OCI-LY1 (cell line): ENCODE results near the gene MMP11.

Source experiments
- H2AFZ ChIP-seq: fragments of 200-600 bp; sonication (generic), shearing (Covaris generic); 2 replicates; pipeline ENCODE4 v1.6.0; 2014; ENCODE audit warnings: antibody characterized with exemption, mild to moderate bottlenecking, low read length
- H3F3A ChIP-seq: fragments of 200-600 bp; sonication (generic), shearing (Covaris generic); 2 replicates; pipeline ENCODE4 v1.6.0; 2014; ENCODE audit warnings: mild to moderate bottlenecking, antibody characterized with exemption, low read length, moderate library complexity; ENCODE audit not compliant: insufficient read depth
- H3K27ac ChIP-seq: fragments of 200-600 bp; sonication (generic); 2 replicates; pipeline ENCODE4 v1.5.1; 2014; ENCODE audit warnings: low read length, mixed run types, mild to moderate bottlenecking, low read depth; ENCODE audit not compliant: poor library complexity, severe bottlenecking
- H3K27me3 ChIP-seq: fragments of 200-600 bp; sonication (generic); 2 replicates; pipeline ENCODE4 v1.6.0; 2014; ENCODE audit warnings: antibody characterized with exemption, mild to moderate bottlenecking, low read length, moderate library complexity; ENCODE audit not compliant: insufficient read depth
- H3K36me3 ChIP-seq: fragments of 200-600 bp; sonication (generic); 2 replicates; pipeline ENCODE4 v1.6.1; 2014; ENCODE audit warnings: mild to moderate bottlenecking, antibody characterized with exemption, low read length, moderate library complexity, mixed read lengths; ENCODE audit not compliant: insufficient read depth
- H3K4me1 ChIP-seq: fragments of 200-600 bp; sonication (generic); 2 replicates; pipeline ENCODE4 v1.5.1; 2014; ENCODE audit warnings: mild to moderate bottlenecking, low read length, moderate library complexity; ENCODE audit not compliant: insufficient read depth, severe bottlenecking
- H3K4me2 ChIP-seq: fragments of 200-600 bp; sonication (generic), shearing (Covaris generic); 2 replicates; pipeline ENCODE4 v1.6.1; 2014; ENCODE audit warnings: low read length
- H3K4me3 ChIP-seq: fragments of 200-600 bp; sonication (generic); 2 replicates; pipeline ENCODE4 v1.5.1; 2014; ENCODE audit warnings: low read length, low read depth, mild to moderate bottlenecking, mixed read lengths; ENCODE audit not compliant: poor library complexity, severe bottlenecking
- H3K79me2 ChIP-seq: fragments of 200-600 bp; shearing (Covaris generic); 2 replicates; pipeline ENCODE4 v1.6.1; 2016; ENCODE audit warnings: mixed run types, low read length, mixed read lengths; ENCODE audit not compliant: insufficient read depth
- H3K9ac ChIP-seq: fragments of 200-600 bp; sonication (generic), shearing (Covaris generic); 2 replicates; pipeline ENCODE4 v1.6.1; 2014; ENCODE audit warnings: mild to moderate bottlenecking, low read length, mixed read lengths
- H3K9me2 ChIP-seq: fragments of 200-600 bp; sonication (generic), shearing (Covaris generic); 2 replicates; pipeline ENCODE4 v1.6.1; 2014; ENCODE audit warnings: low read depth, mild to moderate bottlenecking, low read length, mixed read lengths
- H3K9me3 ChIP-seq: fragments of 200-600 bp; shearing (Covaris generic); 2 replicates; pipeline ENCODE4 v1.6.1; 2014; ENCODE audit warnings: low read length, mixed read lengths
- H4K20me1 ChIP-seq: fragments of 200-600 bp; sonication (generic), shearing (Covaris generic); 2 replicates; pipeline ENCODE4 v1.6.0; 2016; ENCODE audit warnings: mild to moderate bottlenecking, low read length; ENCODE audit not compliant: insufficient read depth
- EZH2 ChIP-seq: fragments of 200-600 bp; sonication (generic), shearing (Covaris generic); IDR thresholded peaks from 2 replicates; pipeline ENCODE4 v1.8.0; 2017; ENCODE audit warnings: borderline replicate concordance, mixed run types, mild to moderate bottlenecking, antibody characterized with exemption, low read length, moderate library complexity, mixed read lengths
- TF ChIP-seq, protein P1 (sequence below): fragments of 200-600 bp; sonication (generic), shearing (Covaris generic); IDR thresholded peaks from 2 replicates; pipeline ENCODE4 v1.5.1; 2017; ENCODE audit warnings: mild to moderate bottlenecking, antibody characterized with exemption, low read length, moderate library complexity, mixed read lengths

The MMP11 gene

DNA sequence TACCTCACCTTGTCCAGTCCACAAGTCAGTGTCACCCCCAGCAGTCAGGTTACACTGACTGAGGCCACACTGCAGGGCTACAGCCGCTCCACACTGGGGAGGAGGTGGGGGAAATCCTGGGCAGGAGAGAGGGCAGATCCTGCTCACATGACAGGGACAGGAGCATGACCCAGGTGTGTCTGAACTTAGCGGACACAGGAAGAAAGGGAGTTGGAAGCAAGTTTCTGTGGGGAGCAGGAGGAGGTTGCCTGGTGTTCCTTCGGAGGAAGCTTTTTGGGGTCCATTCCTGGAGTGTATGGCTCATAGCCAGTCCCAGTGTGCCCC is 5.9 kb downstream of the MMP11 start:
- Histone ChIP-seq H3K9me3 (no peaks in the 10 kb centered on the region), H2AFZ (no peak overlapping the region), H3K9me2 (no peaks in the 10 kb centered on the region), H3K36me3 (no peaks in the 10 kb centered on the region), H3K9ac (no peak overlapping the region), H3K79me2 (no peaks in the 10 kb centered on the region), H3F3A (no peaks in the 10 kb centered on the region), H3K27me3 (0 out of 2 replicates have a peak, but pooled peaks cover 4% of the 10 kb centered on the region), H4K20me1 (no peaks in the 10 kb centered on the region), H3K4me2 (no peak overlapping the region), H3K4me1 (no peaks in the 10 kb centered on the region), H3K4me3 (no peak overlapping the region), H3K27ac (no peak overlapping the region)
- TF ChIP-seq, protein P1, sequence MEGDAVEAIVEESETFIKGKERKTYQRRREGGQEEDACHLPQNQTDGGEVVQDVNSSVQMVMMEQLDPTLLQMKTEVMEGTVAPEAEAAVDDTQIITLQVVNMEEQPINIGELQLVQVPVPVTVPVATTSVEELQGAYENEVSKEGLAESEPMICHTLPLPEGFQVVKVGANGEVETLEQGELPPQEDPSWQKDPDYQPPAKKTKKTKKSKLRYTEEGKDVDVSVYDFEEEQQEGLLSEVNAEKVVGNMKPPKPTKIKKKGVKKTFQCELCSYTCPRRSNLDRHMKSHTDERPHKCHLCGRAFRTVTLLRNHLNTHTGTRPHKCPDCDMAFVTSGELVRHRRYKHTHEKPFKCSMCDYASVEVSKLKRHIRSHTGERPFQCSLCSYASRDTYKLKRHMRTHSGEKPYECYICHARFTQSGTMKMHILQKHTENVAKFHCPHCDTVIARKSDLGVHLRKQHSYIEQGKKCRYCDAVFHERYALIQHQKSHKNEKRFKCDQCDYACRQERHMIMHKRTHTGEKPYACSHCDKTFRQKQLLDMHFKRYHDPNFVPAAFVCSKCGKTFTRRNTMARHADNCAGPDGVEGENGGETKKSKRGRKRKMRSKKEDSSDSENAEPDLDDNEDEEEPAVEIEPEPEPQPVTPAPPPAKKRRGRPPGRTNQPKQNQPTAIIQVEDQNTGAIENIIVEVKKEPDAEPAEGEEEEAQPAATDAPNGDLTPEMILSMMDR = no peak
- TF ChIP-seq EZH2 = no peak

GRCh38 chr22:23779083-23779482 is 6.4 kb downstream of the MMP11 start:
- TF ChIP-seq, protein P1 = no peak
- no peak for TF ChIP-seq EZH2
- Histone ChIP-seq H3K27ac (no peak overlapping the region), H3K4me1 (no peaks in the 10 kb centered on the region), H3K9me3 (no peaks in the 10 kb centered on the region), H3F3A (no peaks in the 10 kb centered on the region), H2AFZ (no peak overlapping the region), H3K4me2 (no peak overlapping the region), H3K9me2 (no peaks in the 10 kb centered on the region), H4K20me1 (no peaks in the 10 kb centered on the region), H3K4me3 (no peak overlapping the region), H3K36me3 (no peaks in the 10 kb centered on the region), H3K27me3 (0 out of 2 replicates have a peak, but pooled peaks cover 4% of the 10 kb centered on the region), H3K79me2 (no peaks in the 10 kb centered on the region), H3K9ac (no peak overlapping the region)

- no peak for TF ChIP-seq EZH2
- TF ChIP-seq, protein P1 = no peak
- no peaks in the 10 kb centered on the region for H3K36me3 ChIP-seq
- H2AFZ ChIP-seq = no peak overlapping the region
- no peaks in the 10 kb centered on the region for H3K9me2 ChIP-seq
- no peak overlapping the region for H3K4me2 ChIP-seq
- H3K79me2 ChIP-seq = no peaks in the 10 kb centered on the region
- no peak overlapping the region for H3K27ac ChIP-seq
- no peaks in the 10 kb centered on the region for H4K20me1 ChIP-seq
- H3K4me3 ChIP-seq = no peak overlapping the region
- no peaks in the 10 kb centered on the region for H3F3A ChIP-seq
- H3K9me3 ChIP-seq = no peaks in the 10 kb centered on the region
- H3K9ac ChIP-seq = no peak overlapping the region
- 0 out of 2 replicates have a peak, but pooled peaks cover 4% of the 10 kb centered on the region for H3K27me3 ChIP-seq
- H3K4me1 ChIP-seq = no peaks in the 10 kb centered on the region
Measured at GRCh38 chr22:23779731-23780130, 7.1 kb downstream of the MMP11 start.
